ENCODE results near the gene AK8. TPM values are rescaled to one million over a fixed set of nuclear protein-coding genes. Genes with fewer than 3 reads are reported as not detected.
A peak's percentile ranks its signal among the peaks of the same experiment; 100 is the strongest.

AK8 gene
- total and polyA plus RNA-seq, 2 donors = 1.8 to 2.3 TPM

DNA sequence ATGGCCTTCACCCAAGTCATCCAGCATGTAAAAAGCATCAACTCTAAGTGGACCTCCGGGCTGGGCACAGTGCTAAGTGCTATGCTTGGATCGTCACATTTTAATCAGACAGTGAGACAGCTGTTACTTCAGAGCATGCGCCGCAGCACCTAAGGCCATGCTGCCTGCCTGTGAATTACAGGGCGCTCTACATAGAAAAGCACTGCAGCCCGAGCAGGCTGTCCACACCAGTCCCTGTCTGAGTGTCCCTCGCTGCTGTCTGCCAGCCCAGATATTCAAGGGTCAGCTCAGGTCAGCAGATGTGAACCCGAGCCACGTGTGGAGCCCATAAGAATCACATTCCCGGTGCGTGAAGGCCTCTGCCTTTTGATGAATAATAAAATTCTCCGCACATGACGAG, 37.1 kb downstream of the AK8 start:
- DNase-seq (ENCODE audit: low read depth in 6 of 9, low spot score in 9 of 9) = no peak
- Histone ChIP-seq H3K4me3 (ENCODE audit: low read length in 2 of 2) (no peak overlapping the region), H3K9me3 (ENCODE audit: control insufficient read depth in 2 of 2, insufficient read depth in 1 of 2, low read length in 1 of 2) (no peaks in the 10 kb centered on the region), H3K27me3 (ENCODE audit: control insufficient read depth in 2 of 2, insufficient read depth in 1 of 2, low read length in 1 of 2) (no peaks in the 10 kb centered on the region), H3K27ac (ENCODE audit: low read depth in 1 of 2, low read length in 1 of 2) (no peak overlapping the region), H3K4me1 (ENCODE audit: control insufficient read depth in 2 of 2, insufficient read depth in 2 of 2, low read length in 2 of 2) (peaks cover 16 to 37% of the 10 kb centered on the region in 2 donors), H3K36me3 (ENCODE audit: control insufficient read depth in 2 of 2, insufficient read depth in 2 of 2, low read length in 1 of 2) (peaks cover 0 to 4% of the 10 kb centered on the region in 2 donors)
- WGBS = 95% methylated on average over 13 of the region's 13 CpGs

DNA sequence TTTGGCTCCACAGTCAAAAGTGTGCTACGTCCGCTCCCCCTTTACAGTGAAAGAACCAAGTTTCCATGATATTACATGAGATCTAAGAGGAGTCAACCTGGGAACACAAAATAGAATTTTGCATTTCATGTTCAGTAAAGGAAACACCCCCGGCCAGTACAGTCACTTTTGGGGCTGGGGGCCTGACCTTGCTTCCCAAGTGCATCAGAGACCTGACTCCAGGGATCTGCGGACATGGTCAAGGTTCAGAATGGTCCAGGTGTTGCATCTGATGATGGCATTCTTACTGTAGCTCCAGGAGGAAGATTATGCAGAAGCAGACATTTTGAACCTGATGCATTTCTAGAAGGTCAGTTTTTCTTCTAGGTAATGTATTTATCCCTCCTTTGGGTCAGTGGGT, 39.8 kb downstream of the AK8 start:
- H3K27me3 ChIP-seq (ENCODE audit: control insufficient read depth in 2 of 2, insufficient read depth in 1 of 2, low read length in 1 of 2) = no peaks in the 10 kb centered on the region
- no peak for DNase-seq (ENCODE audit: low read depth in 6 of 9, low spot score in 9 of 9)

DNA sequence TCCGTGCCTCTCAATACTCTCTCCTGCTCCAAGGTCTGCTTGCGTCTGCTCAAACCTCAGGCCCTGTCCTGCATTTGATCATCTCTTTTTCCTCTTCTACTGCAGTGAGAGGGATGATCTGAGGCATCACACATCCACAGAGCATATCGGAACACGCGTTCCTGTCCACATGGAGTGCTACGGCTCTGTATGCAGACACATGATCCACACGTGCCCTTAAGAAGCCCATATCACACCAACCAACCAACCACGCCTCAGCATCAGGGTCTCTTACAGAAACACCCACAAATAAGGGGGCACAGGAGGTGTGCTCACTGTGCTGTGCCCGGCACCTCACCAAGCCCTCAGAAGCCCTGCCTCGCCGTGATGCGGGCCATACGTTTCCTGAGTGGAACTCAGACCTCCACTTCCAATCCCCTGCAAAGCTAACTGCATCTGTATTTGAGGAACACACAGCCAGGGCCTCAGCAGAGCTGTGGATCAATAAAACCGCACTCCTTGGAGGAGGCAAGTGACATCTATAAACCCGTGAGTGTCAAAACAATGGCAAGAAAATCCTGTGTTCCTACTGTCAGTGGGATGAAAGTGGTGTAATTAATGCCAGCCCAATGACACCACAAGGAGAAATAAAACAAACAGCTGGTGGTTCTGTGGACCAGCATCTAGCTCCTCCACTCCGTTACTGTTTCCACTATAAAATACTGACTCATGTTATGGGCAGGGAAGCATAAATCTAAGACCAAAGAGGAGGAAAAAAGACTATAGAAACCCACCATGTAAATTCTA, 40.4 kb downstream of the AK8 start:
- WGBS = 95% methylated on average over 16 of the region's 16 CpGs
- H3K36me3 ChIP-seq (ENCODE audit: control insufficient read depth in 2 of 2, insufficient read depth in 2 of 2, low read length in 1 of 2) = peaks cover 0 to 4% of the 10 kb centered on the region in 2 donors
- no peak overlapping the region for H3K27ac ChIP-seq (ENCODE audit: low read depth in 1 of 2, low read length in 1 of 2)
- no peak overlapping the region for H3K4me3 ChIP-seq (ENCODE audit: low read length in 2 of 2)
- no peaks in the 10 kb centered on the region for H3K27me3 ChIP-seq (ENCODE audit: control insufficient read depth in 2 of 2, insufficient read depth in 1 of 2, low read length in 1 of 2)
- peaks cover 30 to 43% of the 10 kb centered on the region in 2 donors for H3K4me1 ChIP-seq (ENCODE audit: control insufficient read depth in 2 of 2, insufficient read depth in 2 of 2, low read length in 2 of 2)
- H3K9me3 ChIP-seq (ENCODE audit: control insufficient read depth in 2 of 2, insufficient read depth in 1 of 2, low read length in 1 of 2) = peaks cover 0 to 4% of the 10 kb centered on the region in 2 donors
- DNase-seq (ENCODE audit: low read depth in 6 of 9, low spot score in 9 of 9) = no peak

More for the DNA sequence above, 39.8 kb downstream of the AK8 start:
- Histone ChIP-seq H3K9me3 (ENCODE audit: control insufficient read depth in 2 of 2, insufficient read depth in 1 of 2, low read length in 1 of 2) (peaks cover 0 to 4% of the 10 kb centered on the region in 2 donors), H3K4me1 (ENCODE audit: control insufficient read depth in 2 of 2, insufficient read depth in 2 of 2, low read length in 2 of 2) (peaks cover 26 to 43% of the 10 kb centered on the region in 2 donors), H3K27ac (ENCODE audit: low read depth in 1 of 2, low read length in 1 of 2) (peak overlapping the region in 1 of 2 donors; percentile 36), H3K4me3 (ENCODE audit: low read length in 2 of 2) (no peak overlapping the region), H3K36me3 (ENCODE audit: control insufficient read depth in 2 of 2, insufficient read depth in 2 of 2, low read length in 1 of 2) (peaks cover 0 to 4% of the 10 kb centered on the region in 2 donors)
- 97% methylated on average over 4 of the region's 4 CpGs for WGBS

DNA sequence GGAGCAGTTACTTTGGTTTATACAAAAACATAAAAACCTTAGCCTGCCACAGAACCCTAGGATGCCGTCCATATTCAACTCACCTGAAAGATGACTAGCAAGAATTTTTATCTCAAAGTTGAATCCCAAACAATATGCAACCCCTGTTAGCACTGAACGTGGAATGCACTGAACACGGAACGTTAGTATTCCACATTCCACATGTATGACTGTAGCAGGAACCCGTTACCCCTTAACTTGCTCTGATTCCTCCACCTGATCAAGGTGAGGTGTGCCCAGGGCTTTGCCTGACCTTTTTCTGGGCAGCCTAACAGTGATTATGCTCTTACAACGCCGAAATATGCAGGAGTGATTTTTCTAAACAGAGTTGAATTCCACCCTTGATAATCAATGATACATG, 43.7 kb downstream of the AK8 start:
- H3K27ac ChIP-seq (ENCODE audit: low read depth in 1 of 2, low read length in 1 of 2) = no peak overlapping the region
- H3K4me1 ChIP-seq (ENCODE audit: control insufficient read depth in 2 of 2, insufficient read depth in 2 of 2, low read length in 2 of 2) = peaks cover 28 to 51% of the 10 kb centered on the region in 2 donors
- H3K9me3 ChIP-seq (ENCODE audit: control insufficient read depth in 2 of 2, insufficient read depth in 1 of 2, low read length in 1 of 2) = peaks cover 0 to 4% of the 10 kb centered on the region in 2 donors
- 97% methylated on average over 7 of the region's 7 CpGs for WGBS
- no peaks in the 10 kb centered on the region for H3K36me3 ChIP-seq (ENCODE audit: control insufficient read depth in 2 of 2, insufficient read depth in 2 of 2, low read length in 1 of 2)
- no peaks in the 10 kb centered on the region for H3K27me3 ChIP-seq (ENCODE audit: control insufficient read depth in 2 of 2, insufficient read depth in 1 of 2, low read length in 1 of 2)
- no peak overlapping the region for H3K4me3 ChIP-seq (ENCODE audit: low read length in 2 of 2)
- DNase-seq (ENCODE audit: low read depth in 6 of 9, low spot score in 9 of 9) = no peak

DNA sequence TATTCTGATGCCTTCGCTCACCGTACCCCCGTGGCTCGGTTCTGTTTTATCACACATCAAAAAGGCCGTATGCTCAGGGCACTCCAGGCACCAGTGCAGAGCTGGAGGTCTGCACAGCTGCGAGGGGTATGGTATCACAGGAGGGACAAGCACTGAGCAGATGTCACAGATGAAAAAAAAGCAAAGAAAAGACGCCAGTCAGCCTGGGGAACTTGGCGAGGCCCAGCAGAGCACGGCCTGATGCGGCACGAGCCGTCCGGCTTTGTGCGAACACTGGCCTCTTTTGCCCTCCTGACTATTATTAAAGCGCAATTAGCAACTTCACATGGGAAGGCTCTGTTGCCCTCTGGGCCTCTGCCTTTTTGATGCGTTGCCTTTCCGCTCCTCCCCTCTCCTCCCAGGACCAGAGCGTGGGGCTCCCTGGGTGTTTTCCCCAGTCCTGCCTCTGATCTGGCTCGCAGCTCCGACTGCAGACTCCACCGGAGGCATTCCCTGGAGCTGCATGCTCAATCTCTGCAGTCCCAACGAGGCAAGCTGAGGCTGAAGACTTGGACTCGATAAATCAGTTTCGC, 44.4 kb downstream of the AK8 start:
- H3K36me3 ChIP-seq (ENCODE audit: control insufficient read depth in 2 of 2, insufficient read depth in 2 of 2, low read length in 1 of 2) = no peaks in the 10 kb centered on the region
- WGBS = 65% methylated on average over 24 of the region's 24 CpGs
- DNase-seq (ENCODE audit: low read depth in 6 of 9, low spot score in 9 of 9) = peak in 2 of 9 donors; percentile 51 to 74
- H3K27me3 ChIP-seq (ENCODE audit: control insufficient read depth in 2 of 2, insufficient read depth in 1 of 2, low read length in 1 of 2) = no peaks in the 10 kb centered on the region
- no peak overlapping the region for H3K4me3 ChIP-seq (ENCODE audit: low read length in 2 of 2)
- peaks cover 0 to 4% of the 10 kb centered on the region in 2 donors for H3K9me3 ChIP-seq (ENCODE audit: control insufficient read depth in 2 of 2, insufficient read depth in 1 of 2, low read length in 1 of 2)
- peaks cover 28 to 47% of the 10 kb centered on the region in 2 donors for H3K4me1 ChIP-seq (ENCODE audit: control insufficient read depth in 2 of 2, insufficient read depth in 2 of 2, low read length in 2 of 2)
- peak overlapping the region in 1 of 2 donors; percentile 65 for H3K27ac ChIP-seq (ENCODE audit: low read depth in 1 of 2, low read length in 1 of 2)

DNA sequence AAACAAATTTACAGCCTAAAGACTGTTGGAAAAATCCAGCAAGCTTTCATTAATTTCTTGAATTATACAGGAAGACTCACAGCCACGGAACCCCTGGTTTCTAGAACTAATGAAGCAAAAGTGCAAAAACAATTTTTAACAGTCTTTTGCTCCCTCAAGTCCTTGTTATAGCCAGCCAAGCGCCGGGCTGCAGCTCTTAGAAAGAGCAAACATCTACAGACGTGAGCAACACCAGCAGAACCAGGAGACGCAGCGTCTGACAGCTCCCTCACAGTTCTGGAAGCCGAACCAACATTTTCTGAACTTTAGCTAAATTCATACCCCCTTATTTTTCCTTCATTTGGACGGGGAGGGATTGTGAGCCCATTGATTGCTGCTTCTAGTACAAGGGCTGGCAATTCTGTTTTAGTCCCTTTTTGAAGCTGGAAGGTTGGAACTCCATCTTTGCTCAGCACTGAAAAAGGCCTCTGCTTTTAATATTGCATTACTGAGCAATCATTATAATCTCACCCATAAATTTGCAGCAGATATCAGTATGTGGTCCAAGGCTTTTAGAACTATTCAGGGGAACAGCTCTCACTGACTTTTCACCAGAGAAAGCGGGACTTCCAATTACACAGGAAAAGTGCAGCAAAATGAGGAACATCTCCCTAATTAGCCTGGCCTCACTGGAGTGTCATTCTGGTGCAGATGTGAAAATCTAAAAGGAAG, 45.8 kb downstream of the AK8 start:
- 95% methylated on average over 9 of the region's 9 CpGs for WGBS
- H3K27ac ChIP-seq (ENCODE audit: low read depth in 1 of 2, low read length in 1 of 2) = no peak overlapping the region
- H3K36me3 ChIP-seq (ENCODE audit: control insufficient read depth in 2 of 2, insufficient read depth in 2 of 2, low read length in 1 of 2) = no peaks in the 10 kb centered on the region
- H3K27me3 ChIP-seq (ENCODE audit: control insufficient read depth in 2 of 2, insufficient read depth in 1 of 2, low read length in 1 of 2) = no peaks in the 10 kb centered on the region
- H3K4me3 ChIP-seq (ENCODE audit: low read length in 2 of 2) = no peak overlapping the region
- peaks cover 35 to 47% of the 10 kb centered on the region in 2 donors for H3K4me1 ChIP-seq (ENCODE audit: control insufficient read depth in 2 of 2, insufficient read depth in 2 of 2, low read length in 2 of 2)
- H3K9me3 ChIP-seq (ENCODE audit: control insufficient read depth in 2 of 2, insufficient read depth in 1 of 2, low read length in 1 of 2) = peaks cover 0 to 4% of the 10 kb centered on the region in 2 donors
- no peak for DNase-seq (ENCODE audit: low read depth in 6 of 9, low spot score in 9 of 9)

DNA sequence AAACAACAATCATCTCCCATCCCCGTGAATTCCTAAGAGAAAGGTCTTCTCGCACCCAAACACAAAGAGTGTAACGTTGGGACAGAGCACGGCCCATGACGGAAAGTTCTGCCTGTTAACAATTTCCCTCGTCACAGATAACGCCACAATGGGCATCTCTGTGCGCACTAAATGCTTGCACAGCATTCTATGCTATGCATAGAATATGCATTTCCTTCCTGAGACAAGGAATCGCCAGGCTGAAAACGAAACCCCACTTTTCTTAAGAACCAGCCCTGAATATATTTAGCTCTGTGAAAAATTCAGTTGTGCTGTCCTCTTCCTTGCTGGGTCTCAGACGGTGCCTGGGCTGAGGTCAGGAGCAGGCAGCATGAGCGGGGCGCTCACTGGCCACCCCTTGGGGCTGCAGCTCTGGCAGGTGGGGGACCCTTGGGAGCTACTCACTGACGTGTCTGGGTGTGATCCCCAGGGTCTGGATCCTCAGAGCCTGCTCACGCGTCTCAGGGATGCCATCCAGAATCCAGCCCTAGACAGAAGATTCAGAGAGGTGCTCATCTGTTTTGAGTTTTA, 49.8 kb downstream of the AK8 start:
- no peak for DNase-seq (ENCODE audit: low read depth in 6 of 9, low spot score in 9 of 9)
- WGBS = 83% methylated on average over 16 of the region's 16 CpGs

DNA sequence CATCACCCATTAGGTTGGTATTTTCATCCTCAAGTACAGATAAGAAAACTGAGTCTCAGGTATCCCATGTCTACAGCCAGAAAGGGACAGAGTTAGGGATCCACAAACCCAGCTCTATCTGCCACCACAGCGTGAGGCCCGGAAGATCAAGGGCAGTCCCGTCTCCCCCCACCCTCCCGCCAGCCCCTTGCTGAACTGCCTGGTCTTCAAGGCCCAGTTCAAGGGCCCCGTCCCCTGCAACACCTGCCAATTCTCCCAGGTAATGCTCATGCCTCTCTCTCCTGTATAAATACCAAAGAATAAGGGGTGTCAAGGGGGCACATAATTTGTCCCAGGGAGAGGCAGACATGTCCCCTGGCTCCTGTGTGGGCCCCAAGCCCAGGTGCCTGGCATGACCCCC, 50.7 kb downstream of the AK8 start:
- Histone ChIP-seq H3K27me3 (ENCODE audit: control insufficient read depth in 2 of 2, insufficient read depth in 1 of 2, low read length in 1 of 2) (no peaks in the 10 kb centered on the region), H3K9me3 (ENCODE audit: control insufficient read depth in 2 of 2, insufficient read depth in 1 of 2, low read length in 1 of 2) (peaks cover 0 to 10% of the 10 kb centered on the region in 2 donors), H3K36me3 (ENCODE audit: control insufficient read depth in 2 of 2, insufficient read depth in 2 of 2, low read length in 1 of 2) (no peaks in the 10 kb centered on the region), H3K4me1 (ENCODE audit: control insufficient read depth in 2 of 2, insufficient read depth in 2 of 2, low read length in 2 of 2) (peaks cover 50 to 70% of the 10 kb centered on the region in 2 donors), H3K4me3 (ENCODE audit: low read length in 2 of 2) (no peak overlapping the region), H3K27ac (ENCODE audit: low read depth in 1 of 2, low read length in 1 of 2) (peak overlapping the region in 1 of 2 donors; percentile 8)
- WGBS = 93% methylated on average over 5 of the region's 5 CpGs
- no peak for DNase-seq (ENCODE audit: low read depth in 6 of 9, low spot score in 9 of 9)

More for the DNA sequence above, 49.8 kb downstream of the AK8 start:
- peaks cover 0 to 10% of the 10 kb centered on the region in 2 donors for H3K9me3 ChIP-seq (ENCODE audit: control insufficient read depth in 2 of 2, insufficient read depth in 1 of 2, low read length in 1 of 2)
- H3K36me3 ChIP-seq (ENCODE audit: control insufficient read depth in 2 of 2, insufficient read depth in 2 of 2, low read length in 1 of 2) = no peaks in the 10 kb centered on the region
- peaks cover 48 to 70% of the 10 kb centered on the region in 2 donors for H3K4me1 ChIP-seq (ENCODE audit: control insufficient read depth in 2 of 2, insufficient read depth in 2 of 2, low read length in 2 of 2)
- no peaks in the 10 kb centered on the region for H3K27me3 ChIP-seq (ENCODE audit: control insufficient read depth in 2 of 2, insufficient read depth in 1 of 2, low read length in 1 of 2)
- peak overlapping the region in 1 of 2 donors; percentile 3 for H3K27ac ChIP-seq (ENCODE audit: low read depth in 1 of 2, low read length in 1 of 2)
- no peak overlapping the region for H3K4me3 ChIP-seq (ENCODE audit: low read length in 2 of 2)
